HEK293 (cell line): ENCODE data around the gene NFS1.

Experiments used
- AEBP2 ChIP-seq: fragments of 450-650 bp; formaldehyde crosslinking; IDR thresholded peaks from 2 replicates; pipeline ENCODE4 v1.5.1; 2016; ENCODE audit warnings: missing biosample characterization, missing genetic modification characterization, borderline replicate concordance
- ATF2 ChIP-seq: fragments of 450-650 bp; formaldehyde crosslinking; IDR thresholded peaks from 2 replicates; pipeline ENCODE4 v1.5.1; 2016; ENCODE audit warnings: missing biosample characterization, missing genetic modification characterization, low read depth
- HOXA7 ChIP-seq: sonication (generic); formaldehyde crosslinking; IDR thresholded peaks from 2 replicates; pipeline ENCODE4 v1.8.1; 2022; ENCODE audit warnings: missing genetic modification reagents, borderline replicate concordance
- INSM2 ChIP-seq: fragments of 450-650 bp; formaldehyde crosslinking; IDR thresholded peaks from 2 replicates; pipeline ENCODE4 v1.5.1; 2016; ENCODE audit warnings: missing biosample characterization, missing genetic modification characterization
- KLF16 ChIP-seq: fragments of 450-650 bp; formaldehyde crosslinking; IDR thresholded peaks from 2 replicates; pipeline ENCODE4 v1.5.1; 2017; ENCODE audit warnings: missing biosample characterization, missing genetic modification characterization
- PBX3 ChIP-seq: sonication (generic); formaldehyde crosslinking; IDR thresholded peaks from 2 replicates; pipeline ENCODE4 v1.8.1; 2022; ENCODE audit warnings: mild to moderate bottlenecking, moderate library complexity, missing genetic modification reagents
- PRDM6 ChIP-seq: fragments of 450-650 bp; formaldehyde crosslinking; IDR thresholded peaks from 2 replicates; pipeline ENCODE4 v1.5.1; 2017; ENCODE audit warnings: missing biosample characterization, missing genetic modification characterization
- SALL2 ChIP-seq: fragments of 450-650 bp; formaldehyde crosslinking; IDR thresholded peaks from 2 replicates; pipeline ENCODE4 v1.5.0; 2017; ENCODE audit warnings: missing biosample characterization, mild to moderate bottlenecking, missing genetic modification characterization, borderline replicate concordance
- SCRT2 ChIP-seq: fragments of 450-650 bp; formaldehyde crosslinking; IDR thresholded peaks from 2 replicates; pipeline ENCODE4 v1.5.1; 2016; ENCODE audit warnings: missing biosample characterization, missing genetic modification characterization
- ZBTB20 ChIP-seq: fragments of 450-650 bp; formaldehyde crosslinking; IDR thresholded peaks from 2 replicates; pipeline ENCODE4 v1.5.1; 2016; ENCODE audit warnings: missing biosample characterization, missing genetic modification characterization
- ZBTB21 ChIP-seq: fragments of 450-650 bp; formaldehyde crosslinking; IDR thresholded peaks from 2 replicates; pipeline ENCODE4 v1.5.1; 2017; ENCODE audit warnings: missing biosample characterization, missing genetic modification characterization
- ZFP69B ChIP-seq: fragments of 450-650 bp; formaldehyde crosslinking; IDR thresholded peaks from 2 replicates; pipeline ENCODE4 v1.5.1; 2016; ENCODE audit warnings: missing biosample characterization, missing genetic modification characterization
- ZIC2 ChIP-seq: fragments of 450-650 bp; formaldehyde crosslinking; IDR thresholded peaks from 2 replicates; pipeline ENCODE4 v1.5.1; 2016; ENCODE audit warnings: missing biosample characterization, missing genetic modification characterization
- ZNF146 ChIP-seq: fragments of 450-650 bp; formaldehyde crosslinking; IDR thresholded peaks from 2 replicates; pipeline ENCODE4 v1.5.1; 2016; ENCODE audit warnings: missing biosample characterization, missing genetic modification characterization
- ZNF16 ChIP-seq: fragments of 450-650 bp; formaldehyde crosslinking; IDR thresholded peaks from 2 replicates; pipeline ENCODE4 v1.5.1; 2016; ENCODE audit warnings: low read depth, missing biosample characterization, missing genetic modification characterization
- ZNF19 ChIP-seq: fragments of 450-650 bp; formaldehyde crosslinking; IDR thresholded peaks from 2 replicates; pipeline ENCODE4; 2016; ENCODE audit warnings: missing biosample characterization, missing genetic modification characterization, low read depth
- ZNF423 ChIP-seq: fragments of 450-650 bp; formaldehyde crosslinking; IDR thresholded peaks from 2 replicates; pipeline ENCODE4 v1.5.1; 2016; ENCODE audit warnings: missing biosample characterization, missing genetic modification characterization
- ZNF48 ChIP-seq: fragments of 450-650 bp; formaldehyde crosslinking; IDR thresholded peaks from 2 replicates; pipeline ENCODE4 v1.5.1; 2016; ENCODE audit warnings: missing biosample characterization, missing genetic modification characterization
- ZNF514 ChIP-seq: fragments of 450-650 bp; formaldehyde crosslinking; IDR thresholded peaks from 2 replicates; pipeline ENCODE4 v1.5.1; 2016; ENCODE audit warnings: missing biosample characterization, missing genetic modification characterization
- ZNF521 ChIP-seq: fragments of 450-650 bp; formaldehyde crosslinking; IDR thresholded peaks from 2 replicates; pipeline ENCODE4 v1.5.1; 2017; ENCODE audit warnings: missing biosample characterization, mild to moderate bottlenecking, missing genetic modification characterization
- ZNF529 ChIP-seq: fragments of 450-650 bp; formaldehyde crosslinking; IDR thresholded peaks from 2 replicates; pipeline ENCODE4 v1.5.1; 2017; ENCODE audit warnings: missing genetic modification characterization, missing biosample characterization; ENCODE audit not compliant: insufficient replicate concordance
- ZNF580 ChIP-seq: fragments of 450-650 bp; formaldehyde crosslinking; IDR thresholded peaks from 2 replicates; pipeline ENCODE4 v1.5.1; 2016; ENCODE audit warnings: missing biosample characterization, missing genetic modification characterization
- ZNF658 ChIP-seq: fragments of 450-650 bp; formaldehyde crosslinking; IDR thresholded peaks from 2 replicates; pipeline ENCODE4; 2016; ENCODE audit warnings: missing biosample characterization, missing genetic modification characterization
- ZNF670 ChIP-seq: fragments of 450-650 bp; formaldehyde crosslinking; IDR thresholded peaks from 2 replicates; pipeline ENCODE4 v1.5.1; 2016; ENCODE audit warnings: missing biosample characterization, missing genetic modification characterization, low read depth
- ZNF692 ChIP-seq: fragments of 450-650 bp; formaldehyde crosslinking; IDR thresholded peaks from 2 replicates; pipeline ENCODE4 v1.5.1; 2016; ENCODE audit warnings: missing biosample characterization, missing genetic modification characterization
- ZNF792 ChIP-seq: fragments of 450-650 bp; formaldehyde crosslinking; IDR thresholded peaks from 2 replicates; pipeline ENCODE4 v1.5.1; 2016; ENCODE audit warnings: missing biosample characterization, missing genetic modification characterization
- ZNF843 ChIP-seq: fragments of 450-650 bp; formaldehyde crosslinking; IDR thresholded peaks from 2 replicates; pipeline ENCODE4 v1.5.1; 2016; ENCODE audit warnings: missing biosample characterization, missing genetic modification characterization
- ZSCAN4 ChIP-seq: fragments of 450-650 bp; formaldehyde crosslinking; IDR thresholded peaks from 2 replicates; pipeline ENCODE4 v1.5.1; 2017; ENCODE audit warnings: missing biosample characterization, missing genetic modification characterization
- ZXDB ChIP-seq: fragments of 450-650 bp; formaldehyde crosslinking; IDR thresholded peaks from 2 replicates; pipeline ENCODE4 v1.5.1; 2016; ENCODE audit warnings: missing biosample characterization, missing genetic modification characterization

The NFS1 gene

GRCh38 chr20:35699127-35699956, at the start of gene NFS1, which contains the start of gene ROMO1 (continued):
- TF ChIP-seq ZIC2 (no peak), AEBP2 (tag by site-specific recombination) (no peak), ZNF670 (no peak), ATF2 (tag by site-specific recombination) (no peak), ZNF146 (tag by site-specific recombination) (peak; percentile 34; the same call in 1 of the 2 replicates), ZFP69B (tag by site-specific recombination) (peak; percentile 98), KLF16 (tag by site-specific recombination) (peak; percentile 46; the same call in 1 of the 2 replicates), ZNF843 (tag by site-specific recombination) (0 out of 2 replicates have a peak, but pooled peaks have one; percentile 11), ZNF580 (no peak; the same call in 1 of the 2 replicates), ZNF423 (tag by site-specific recombination) (no peak), INSM2 (tag by site-specific recombination) (no peak), ZNF514 (tag by site-specific recombination) (no peak), ZNF792 (tag by site-specific recombination) (no peak), ZNF529 (tag by site-specific recombination) (no peak), ZSCAN4 (0 out of 2 replicates have a peak, but pooled peaks have one; percentile 9), ZNF658 (no peak), ZNF692 (tag by site-specific recombination) (peak; percentile 98), ZBTB20 (tag by site-specific recombination) (peak; percentile 71), SCRT2 (no peak), SALL2 (tag by site-specific recombination) (no peak), ZNF19 (tag by site-specific recombination) (no peak), ZNF521 (tag by site-specific recombination) (no peak), ZNF16 (tag by site-specific recombination) (no peak), ZNF48 (tag by site-specific recombination) (no peak), PBX3 (CRISPR knock-in tag) (no peak), ZBTB21 (peak; percentile 55; the same call in 1 of the 2 replicates), PRDM6 (tag by site-specific recombination) (no peak), HOXA7 (CRISPR knock-in tag) (no peak), ZXDB (tag by site-specific recombination) (peak; percentile 80)
